GM20000 (cell line): ENCODE measurements around the gene PRSS38.

Experiments used
- DNase-seq: peaks from one replicate; pipeline ENCODE4 v3.0.0; 2012; ENCODE audit warnings: low spot score
- TF ChIP-seq, protein P1 (sequence below): IDR thresholded peaks from 2 replicates; pipeline ENCODE4 v1.5.1; 2012; ENCODE audit warnings: mild to moderate bottlenecking, control low read depth; ENCODE audit errors: extremely low read depth, missing control alignments

The PRSS38 gene

DNA sequence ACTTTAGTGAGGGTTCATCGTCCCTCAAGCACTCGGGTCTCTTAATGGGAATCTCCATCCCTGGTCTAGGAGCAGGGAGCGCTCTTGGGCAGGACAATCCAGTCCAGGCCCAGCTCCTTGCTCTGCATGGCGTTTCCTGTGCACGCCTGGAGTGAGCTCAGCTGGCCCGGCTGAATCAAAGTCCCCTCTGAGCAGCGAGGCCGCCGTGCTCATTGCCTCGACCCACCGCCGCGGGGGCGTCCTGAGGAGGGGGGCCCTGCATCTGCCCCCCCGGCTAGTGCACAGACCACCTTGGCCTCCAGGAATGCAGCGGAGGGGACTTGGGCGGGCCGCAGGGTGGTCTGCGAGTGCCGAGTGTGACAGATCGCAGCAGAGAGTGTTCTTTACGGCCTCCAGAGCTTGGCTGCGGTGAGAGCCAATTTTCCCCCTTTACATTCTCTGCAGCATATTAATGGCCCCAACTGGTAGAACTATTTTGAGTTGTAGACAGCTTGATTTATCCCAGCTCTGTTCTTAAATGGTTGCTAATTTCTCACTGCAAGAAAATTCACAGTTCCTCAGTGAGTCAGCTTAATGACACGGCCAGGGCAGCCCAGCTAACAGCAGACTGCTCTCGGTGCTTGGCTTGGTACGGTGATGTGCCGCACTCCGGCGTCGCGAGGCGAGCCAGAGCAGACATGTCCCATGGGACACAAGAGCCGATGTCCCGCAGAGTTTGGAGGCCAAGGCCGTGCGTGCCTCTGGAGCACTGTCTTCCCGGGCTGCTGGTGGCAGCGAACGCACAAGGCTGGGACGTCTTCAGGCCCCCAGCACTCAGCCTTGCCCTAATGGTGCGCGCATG, 40.4 kb upstream of the PRSS38 start:
- TF ChIP-seq, protein P1, sequence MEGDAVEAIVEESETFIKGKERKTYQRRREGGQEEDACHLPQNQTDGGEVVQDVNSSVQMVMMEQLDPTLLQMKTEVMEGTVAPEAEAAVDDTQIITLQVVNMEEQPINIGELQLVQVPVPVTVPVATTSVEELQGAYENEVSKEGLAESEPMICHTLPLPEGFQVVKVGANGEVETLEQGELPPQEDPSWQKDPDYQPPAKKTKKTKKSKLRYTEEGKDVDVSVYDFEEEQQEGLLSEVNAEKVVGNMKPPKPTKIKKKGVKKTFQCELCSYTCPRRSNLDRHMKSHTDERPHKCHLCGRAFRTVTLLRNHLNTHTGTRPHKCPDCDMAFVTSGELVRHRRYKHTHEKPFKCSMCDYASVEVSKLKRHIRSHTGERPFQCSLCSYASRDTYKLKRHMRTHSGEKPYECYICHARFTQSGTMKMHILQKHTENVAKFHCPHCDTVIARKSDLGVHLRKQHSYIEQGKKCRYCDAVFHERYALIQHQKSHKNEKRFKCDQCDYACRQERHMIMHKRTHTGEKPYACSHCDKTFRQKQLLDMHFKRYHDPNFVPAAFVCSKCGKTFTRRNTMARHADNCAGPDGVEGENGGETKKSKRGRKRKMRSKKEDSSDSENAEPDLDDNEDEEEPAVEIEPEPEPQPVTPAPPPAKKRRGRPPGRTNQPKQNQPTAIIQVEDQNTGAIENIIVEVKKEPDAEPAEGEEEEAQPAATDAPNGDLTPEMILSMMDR, result no peak
- no peak for DNase-seq

DNA sequence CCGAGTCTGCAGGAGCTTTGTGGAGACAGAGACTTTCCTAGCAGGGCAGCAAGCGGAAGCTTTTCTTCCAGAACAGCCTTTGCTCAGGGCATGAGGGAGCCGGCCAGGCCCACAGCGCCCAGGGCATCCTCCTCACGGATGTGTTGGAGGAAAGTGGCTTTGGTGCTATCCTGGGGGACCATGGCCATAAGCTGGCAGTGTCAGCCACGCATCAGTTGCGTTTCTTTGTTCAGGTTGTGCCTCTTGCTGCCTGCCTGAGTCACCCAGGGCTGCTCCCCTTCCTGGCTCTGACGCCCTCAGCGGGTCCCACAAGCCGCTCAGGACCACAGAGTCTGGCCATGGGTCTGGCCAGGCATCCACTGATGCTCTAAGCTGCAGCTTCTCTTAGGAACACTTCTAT, 39.6 kb upstream of the PRSS38 start:
- TF ChIP-seq, protein P1, result no peak
- no peak for DNase-seq

DNA sequence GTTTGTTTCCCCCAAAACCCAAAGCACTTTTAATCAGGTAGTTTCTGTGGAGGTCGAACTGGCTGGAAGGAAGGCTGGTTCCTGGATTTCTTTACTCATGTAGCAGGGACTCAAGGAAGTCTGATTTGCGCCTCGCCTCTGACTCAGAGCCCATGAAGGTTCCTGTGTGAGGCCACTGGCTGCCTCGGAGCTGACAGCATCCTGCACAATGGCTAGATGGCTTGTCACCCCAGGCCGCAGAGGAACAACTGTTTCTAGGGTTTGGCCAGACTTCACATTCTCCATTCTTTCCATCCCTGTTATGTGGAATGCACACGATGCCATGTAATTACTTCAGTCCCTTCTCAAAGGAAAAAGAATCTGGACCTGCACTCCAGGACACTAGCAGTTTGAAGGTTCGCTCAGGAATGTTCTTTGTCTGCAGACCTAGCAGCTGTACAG, 39.1 kb upstream of the PRSS38 start:
- DNase-seq, result no peak
- TF ChIP-seq, protein P1, result no peak

DNA sequence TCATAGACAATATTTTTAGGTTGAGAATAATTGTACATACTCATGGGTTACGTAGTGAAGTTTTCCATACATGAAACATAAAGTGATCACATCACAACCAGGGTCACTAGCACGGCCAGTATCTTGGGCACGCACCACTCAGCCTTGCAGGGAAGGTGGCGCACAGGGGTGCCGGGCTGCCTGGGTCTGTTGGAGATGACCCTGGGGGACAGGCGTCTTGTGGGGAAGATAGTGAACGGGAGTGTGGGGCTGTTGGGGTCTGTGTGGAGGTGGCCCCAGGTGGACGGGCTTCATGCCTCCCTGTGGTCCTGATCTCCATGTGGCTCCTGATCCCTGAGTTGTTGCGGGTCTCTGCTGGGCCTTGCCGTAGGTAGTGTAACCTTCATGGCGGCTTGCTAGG, 38.3 kb upstream of the PRSS38 start:
- TF ChIP-seq, protein P1, result no peak
- no peak for DNase-seq

DNA sequence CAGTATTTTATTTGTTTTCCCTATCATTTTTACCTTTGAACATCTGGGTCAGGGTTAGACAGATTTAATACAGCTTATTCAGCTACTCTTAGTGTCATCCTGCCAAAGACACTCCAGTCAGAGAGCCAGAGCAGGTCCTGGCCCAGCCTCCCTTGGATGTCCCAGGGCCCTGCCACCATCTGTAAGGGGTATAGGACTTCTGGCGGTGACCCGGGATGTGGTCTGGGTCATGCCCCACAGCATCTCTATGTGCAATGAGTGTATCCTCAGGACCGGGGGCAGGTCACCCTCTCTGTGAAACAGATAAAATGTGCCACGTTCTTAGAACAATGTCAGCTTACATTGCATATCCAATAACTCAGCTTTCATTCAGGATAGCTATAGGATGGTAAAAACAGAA, 37.8 kb upstream of the PRSS38 start:
- DNase-seq, result no peak
- TF ChIP-seq, protein P1, result no peak

DNA sequence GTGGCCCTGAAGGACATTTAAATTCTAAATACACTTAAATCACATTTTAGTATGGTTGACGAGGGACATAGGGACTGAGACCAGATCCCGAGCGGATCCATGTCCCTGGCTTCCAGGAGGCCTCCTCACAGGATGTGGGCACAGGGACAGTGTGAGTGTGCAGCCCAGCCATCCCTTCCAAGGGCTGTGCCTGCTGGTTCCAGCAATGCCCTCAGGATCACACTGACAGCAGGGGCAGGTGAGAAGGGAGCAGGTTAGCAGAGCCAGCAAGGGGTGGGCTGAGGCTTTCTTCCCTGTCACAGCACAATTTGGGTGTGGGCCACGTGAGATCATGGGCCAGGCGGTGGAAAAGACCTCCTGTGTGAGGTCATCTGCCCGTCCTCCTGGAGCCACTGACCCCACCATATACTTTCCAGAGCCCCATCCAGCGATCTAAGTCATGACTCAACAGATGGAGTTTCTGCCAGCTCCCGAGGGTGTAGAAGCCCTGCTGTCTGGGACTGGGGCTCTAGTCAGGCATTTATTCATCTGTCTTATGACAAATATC, 37.0 kb upstream of the PRSS38 start:
- TF ChIP-seq, protein P1, result no peak
- DNase-seq, result no peak

DNA sequence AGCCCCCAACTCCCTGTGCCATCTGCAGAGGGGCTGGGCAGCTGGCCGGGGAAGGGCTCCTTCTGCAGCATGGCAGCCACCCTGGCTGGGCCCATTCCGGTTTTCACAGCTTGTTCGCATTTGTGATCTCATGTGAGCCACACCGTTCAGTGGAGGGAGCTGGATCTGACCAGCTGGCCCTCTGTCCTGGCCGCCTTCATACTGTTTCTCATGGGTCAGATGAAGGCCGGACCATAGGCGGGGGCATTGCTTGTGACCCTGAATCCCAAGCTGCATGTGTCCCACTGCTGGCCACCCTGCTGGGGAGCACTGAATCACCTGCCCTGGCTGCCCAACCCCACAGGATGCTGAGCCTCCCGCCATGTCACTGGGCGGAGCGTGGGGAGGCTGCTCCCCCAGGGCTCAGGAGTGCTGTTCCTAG, 36.4 kb upstream of the PRSS38 start:
- TF ChIP-seq, protein P1, result no peak
- no peak for DNase-seq
